ENCODE measurements around the gene DSP. TPM values are rescaled to one million over a fixed set of nuclear protein-coding genes. Genes with fewer than 3 reads are reported as not detected.

DSP gene
- total RNA-seq, 3 donors from 2014 or later = 2.1 to 165 (median 95.4) TPM

Other genes with a start within 250 kb of the DSP start
- gene SSR1, start 228.5 kb upstream of the DSP start, total RNA-seq = 10 to 100 TPM; 52.2 to 53.6 (median 53.4) TPM
- gene CAGE1, start 151.9 kb upstream of the DSP start, total RNA-seq = not detected
- 10 to 100 TPM; 15.8 to 38.6 (median 26.9) TPM for gene RIOK1, start 151.9 kb upstream of the DSP start, total RNA-seq
- 10 to 100 TPM; 13.9 to 20.9 (median 15.4) TPM for gene SNRNP48, start 48.5 kb downstream of the DSP start, total RNA-seq
- 10 to 100 TPM in 1 of 3 donors, 1 to 10 TPM in 2; 3.5 to 11.1 (median 6.2) TPM for gene BMP6, start 184.4 kb downstream of the DSP start, total RNA-seq